ENCODE data around the gene FBXL13.
"Not testable (repeated sequence)": the region's sequence is repeated elsewhere in the genome, so short reads cannot be mapped to it uniquely, and the experiment has no call there.

- not testable (repeated sequence) for TF ChIP-seq YY1 (IDR thresholded peaks at IDR 0.05; ENCODE audit: low read depth); GATA2 (CRISPR knock-in tag; IDR thresholded peaks at IDR 0.05)
- TF ChIP-seq, protein P1, sequence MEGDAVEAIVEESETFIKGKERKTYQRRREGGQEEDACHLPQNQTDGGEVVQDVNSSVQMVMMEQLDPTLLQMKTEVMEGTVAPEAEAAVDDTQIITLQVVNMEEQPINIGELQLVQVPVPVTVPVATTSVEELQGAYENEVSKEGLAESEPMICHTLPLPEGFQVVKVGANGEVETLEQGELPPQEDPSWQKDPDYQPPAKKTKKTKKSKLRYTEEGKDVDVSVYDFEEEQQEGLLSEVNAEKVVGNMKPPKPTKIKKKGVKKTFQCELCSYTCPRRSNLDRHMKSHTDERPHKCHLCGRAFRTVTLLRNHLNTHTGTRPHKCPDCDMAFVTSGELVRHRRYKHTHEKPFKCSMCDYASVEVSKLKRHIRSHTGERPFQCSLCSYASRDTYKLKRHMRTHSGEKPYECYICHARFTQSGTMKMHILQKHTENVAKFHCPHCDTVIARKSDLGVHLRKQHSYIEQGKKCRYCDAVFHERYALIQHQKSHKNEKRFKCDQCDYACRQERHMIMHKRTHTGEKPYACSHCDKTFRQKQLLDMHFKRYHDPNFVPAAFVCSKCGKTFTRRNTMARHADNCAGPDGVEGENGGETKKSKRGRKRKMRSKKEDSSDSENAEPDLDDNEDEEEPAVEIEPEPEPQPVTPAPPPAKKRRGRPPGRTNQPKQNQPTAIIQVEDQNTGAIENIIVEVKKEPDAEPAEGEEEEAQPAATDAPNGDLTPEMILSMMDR (IDR thresholded peaks at IDR 0.05) = not testable (repeated sequence)
Observed at GRCh38 chr7:102838572-102839101, 236.0 kb downstream of the FBXL13 start.
